HG03571 (cell line): ENCODE results near the gene ZNF568.

Experiments used
- ATAC-seq: cut with Tn5 transposase; IDR thresholded peaks from one replicate; pipeline ENCODE4 v1.9.1; 2021; ENCODE audit not compliant: unreplicated experiment

ZNF568 gene

GRCh38 chr19:36997843-36998235, 81.7 kb downstream of the ZNF568 start:
- no peak for ATAC-seq

- no peak for ATAC-seq
Observed at GRCh38 chr19:36999313-36999712, 83.2 kb downstream of the ZNF568 start.

DNA sequence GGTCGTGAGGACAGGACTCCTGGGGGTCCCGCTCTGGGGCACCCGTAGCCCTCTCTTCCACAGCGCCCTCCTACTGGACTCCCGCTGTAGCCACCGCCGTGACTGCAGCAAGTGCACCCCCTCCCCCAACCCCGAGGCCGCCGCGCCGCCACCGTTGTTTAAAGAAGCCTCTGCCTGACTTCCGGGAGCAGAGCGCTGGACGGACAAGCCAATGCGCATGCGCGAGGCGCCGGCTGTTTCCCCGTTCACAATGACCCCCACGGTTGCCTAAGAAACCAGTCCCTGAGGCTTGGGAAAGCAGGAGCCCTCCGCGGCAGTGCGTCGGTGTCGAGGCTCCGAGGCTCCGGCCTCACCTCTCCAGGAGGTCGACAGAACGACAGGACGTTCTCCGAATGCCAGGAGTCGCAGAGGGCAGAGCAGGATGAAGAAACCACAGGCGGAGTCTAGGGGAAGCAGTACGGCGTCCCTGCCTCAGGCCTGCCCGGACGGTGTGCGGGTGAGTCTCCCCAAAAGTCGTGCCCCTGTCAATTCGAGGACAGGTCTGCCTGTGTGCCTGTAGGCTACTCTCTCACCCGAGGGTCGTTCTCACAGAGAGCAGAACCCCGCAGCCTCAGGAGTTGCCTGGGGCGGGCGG, 91.6 kb downstream of the ZNF568 start:
- no peak for ATAC-seq

DNA sequence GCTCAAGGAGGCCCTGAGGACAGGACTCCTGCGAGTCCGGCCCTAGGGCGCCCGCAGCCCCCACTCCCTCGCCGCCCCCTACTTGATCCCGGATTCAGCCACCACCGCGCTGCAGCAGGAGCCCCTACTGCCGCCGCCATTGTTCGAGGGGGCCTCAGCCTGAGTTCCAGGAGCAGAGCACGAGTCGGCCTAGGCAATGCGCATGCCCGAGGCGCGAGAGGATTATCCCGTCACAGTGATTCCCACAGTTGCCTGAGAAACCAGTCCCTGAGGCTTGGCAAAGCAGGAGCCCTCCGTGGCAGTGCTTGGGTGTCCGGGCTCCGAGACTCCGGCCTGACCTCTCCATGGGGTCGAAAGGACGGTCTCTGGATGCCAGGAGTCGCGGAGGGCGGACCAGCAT, 93.7 kb downstream of the ZNF568 start:
- no peak for ATAC-seq

DNA sequence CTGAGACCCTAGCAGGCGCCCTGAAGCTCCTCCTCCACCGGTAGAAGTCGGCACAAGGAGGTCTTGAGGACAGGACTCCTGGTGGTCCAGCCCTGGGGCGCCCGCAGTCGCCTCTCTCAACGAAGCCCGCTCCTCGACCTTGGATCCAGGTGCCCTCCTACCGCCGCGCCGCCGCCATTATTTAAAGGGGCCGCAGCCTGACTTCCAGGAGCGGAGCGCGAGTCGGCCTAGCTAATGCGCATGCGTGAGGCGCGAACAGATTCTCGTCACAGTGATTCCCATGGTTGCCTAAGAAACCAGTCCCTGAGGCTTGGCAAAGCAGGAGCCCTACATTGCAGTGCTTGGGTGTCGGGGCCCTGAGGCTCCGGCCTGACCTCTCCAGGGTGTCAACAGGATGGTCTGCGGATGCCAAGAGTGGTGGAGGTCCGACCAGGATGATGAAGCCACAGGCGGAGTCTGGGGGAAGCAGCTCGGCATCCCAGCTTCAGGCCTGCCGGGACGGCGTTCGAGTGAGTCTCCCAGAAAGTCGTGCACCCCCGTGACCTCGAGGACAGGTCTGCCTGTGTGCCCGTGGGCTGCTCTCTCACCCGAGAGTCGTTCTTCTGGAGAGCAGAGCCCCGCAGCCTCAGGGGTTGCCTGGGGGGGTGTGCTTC, 96.1 kb downstream of the ZNF568 start:
- no peak for ATAC-seq

GRCh38 chr19:37014456-37014855, 98.3 kb downstream of the ZNF568 start:
- no peak for ATAC-seq

DNA sequence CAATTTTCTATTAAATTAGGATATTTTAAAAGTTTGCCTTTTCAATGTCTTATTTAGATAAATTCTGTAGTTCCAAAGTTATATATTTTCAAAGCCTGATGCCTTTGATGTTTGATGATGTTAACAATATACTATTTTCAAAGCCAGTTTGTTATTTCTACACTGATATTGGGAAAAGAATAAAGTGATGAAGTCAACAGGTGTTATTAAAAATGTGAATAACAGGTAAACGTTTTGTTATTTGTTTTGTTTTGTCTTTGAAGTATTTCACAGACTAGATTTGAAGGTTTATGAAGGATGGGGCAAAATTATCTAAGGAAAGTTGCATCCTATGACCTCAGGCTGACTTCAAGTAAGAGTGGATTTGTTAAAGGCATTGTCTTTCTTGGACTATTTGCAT, 129.0 kb downstream of the ZNF568 start:
- no peak for ATAC-seq
